DND-41 (cell line): ENCODE results near the gene TMX1.

Experiments used
- ATAC-seq: fragments of 200-7000 bp; cut with Tn5 transposase; 3 replicates; pipeline ENCODE4 v1.9.1; 2021; ENCODE audit warnings: low read depth; ENCODE audit not compliant: insufficient read depth
- DNase-seq: peaks from one replicate; pipeline ENCODE4 v3.0.0-alpha.2; 2020
- H2AFZ ChIP-seq: 2 replicates; pipeline ENCODE4 v1.6.0; 2012; ENCODE audit warnings: low read depth, low read length
- H3K27ac ChIP-seq: 2 replicates; pipeline ENCODE4 v1.5.1; 2012; ENCODE audit warnings: low read length, inconsistent platforms
- H3K27me3 ChIP-seq: fragments of 200-600 bp; sonication (generic); 2 replicates; pipeline ENCODE4 v1.6.0; 2012; ENCODE audit warnings: low read length, mild to moderate bottlenecking, inconsistent platforms; ENCODE audit not compliant: insufficient read depth, poor library complexity
- H3K36me3 ChIP-seq: 2 replicates; pipeline ENCODE4 v1.5.1; 2012; ENCODE audit warnings: low read length, inconsistent platforms; ENCODE audit not compliant: insufficient read depth
- H3K4me1 ChIP-seq: 2 replicates; pipeline ENCODE4 v1.5.1; 2012; ENCODE audit warnings: mild to moderate bottlenecking, low read length; ENCODE audit not compliant: insufficient read depth
- H3K4me2 ChIP-seq: 2 replicates; pipeline ENCODE4 v1.6.0; 2012; ENCODE audit warnings: mild to moderate bottlenecking, moderate library complexity, low read length, inconsistent platforms; ENCODE audit not compliant: insufficient read depth
- H3K4me3 ChIP-seq, 2 experiments: fragments of 200-600 bp in 1 of 2; shearing (Covaris generic) in 1 of 2; 2 replicates each; pipeline ENCODE4 v1.5.1; 2012 to 2016; ENCODE audit warnings: inconsistent platforms in 2 of 2, low read length in 2 of 2, mild to moderate bottlenecking in 2 of 2, low read depth in 1 of 2, moderate library complexity in 1 of 2
- H3K79me2 ChIP-seq: 2 replicates; pipeline ENCODE4 v1.6.0; 2012; ENCODE audit warnings: low read length, inconsistent platforms; ENCODE audit not compliant: insufficient read depth
- H3K9ac ChIP-seq: 2 replicates; pipeline ENCODE4 v1.6.0; 2012; ENCODE audit warnings: low read depth, mild to moderate bottlenecking, inconsistent platforms, low read length, moderate library complexity
- H3K9me3 ChIP-seq: 2 replicates; pipeline ENCODE4 v1.5.1; 2012; ENCODE audit warnings: low read length, moderate library complexity, mild to moderate bottlenecking, inconsistent platforms; ENCODE audit not compliant: insufficient read depth, severe bottlenecking
- H4K20me1 ChIP-seq: 2 replicates; pipeline ENCODE4 v1.6.0; 2012; ENCODE audit warnings: low read length; ENCODE audit not compliant: insufficient read depth
- CTCF ChIP-seq: IDR thresholded peaks from 2 replicates; pipeline ENCODE4 v1.5.1; 2012; ENCODE audit warnings: borderline replicate concordance, low read length, moderate library complexity, mild to moderate bottlenecking; ENCODE audit not compliant: poor library complexity, severe bottlenecking; ENCODE audit errors: extremely low read depth
- EZH2 ChIP-seq: IDR thresholded peaks from 3 replicates; pipeline ENCODE4 v1.6.1; 2012; ENCODE audit warnings: borderline replicate concordance, low read depth, mild to moderate bottlenecking, moderate library complexity, low read length, inconsistent platforms; ENCODE audit not compliant: severe bottlenecking

TMX1 gene

GRCh38 chr14:51304941-51305340 lies 64.9 kb downstream of the TMX1 start:
- DNase-seq (no peak), ATAC-seq (no peak)
- Histone ChIP-seq H3K9ac (no peak overlapping the region), H3K4me2 (no peak overlapping the region), H4K20me1 (no peaks in the 10 kb centered on the region), H3K36me3 (no peaks in the 10 kb centered on the region), H3K27me3 (no peaks in the 10 kb centered on the region), H3K4me3 (no peak overlapping the region), H3K79me2 (no peaks in the 10 kb centered on the region), H3K27ac (no peak overlapping the region), H3K4me1 (no peaks in the 10 kb centered on the region), H3K9me3 (no peaks in the 10 kb centered on the region), H2AFZ (no peak overlapping the region)
- TF ChIP-seq CTCF (no peak), EZH2 (no peak)

GRCh38 chr14:51305751-51306150 lies 65.7 kb downstream of the TMX1 start:
- Histone ChIP-seq H3K4me2 (no peak overlapping the region), H3K27me3 (no peaks in the 10 kb centered on the region), H4K20me1 (no peaks in the 10 kb centered on the region), H3K79me2 (no peaks in the 10 kb centered on the region), H3K27ac (no peak overlapping the region), H2AFZ (no peak overlapping the region), H3K9me3 (no peaks in the 10 kb centered on the region), H3K4me3 (no peak overlapping the region), H3K36me3 (no peaks in the 10 kb centered on the region), H3K4me1 (no peaks in the 10 kb centered on the region), H3K9ac (no peak overlapping the region)
- TF ChIP-seq EZH2 (no peak), CTCF (no peak)
- ATAC-seq (no peak), DNase-seq (no peak)
